GM15510 (cell line): Measurements from ENCODE around the gene IDH1.

Experiments
- POLR2A ChIP-seq: IDR thresholded peaks from 3 replicates; pipeline ENCODE4 v1.6.1; 2011; ENCODE audit warnings: borderline replicate concordance; ENCODE audit not compliant: insufficient read length; ENCODE audit errors: extremely low read depth

IDH1 gene

GRCh38 chr2:208254871-208255556 is at the start of gene IDH1:
Gene IDH1 (minus strand): TSS chr2:208255071. CDS start chr2:208251551, 3,520 bp downstream.
- TF ChIP-seq POLR2A: peak; percentile 62

- no peak for TF ChIP-seq POLR2A
Measured at GRCh38 chr2:208304157-208304556, 49.3 kb upstream of the IDH1 start.

- TF ChIP-seq POLR2A: no peak
Measured at GRCh38 chr2:208300847-208301618, 46.2 kb upstream of the IDH1 start.

- no peak for TF ChIP-seq POLR2A
Measured at GRCh38 chr2:208297961-208298360, 43.1 kb upstream of the IDH1 start.

- TF ChIP-seq POLR2A: no peak
Measured at GRCh38 chr2:208296610-208297009, 41.7 kb upstream of the IDH1 start.

GRCh38 chr2:208295834-208296233 is 41.0 kb upstream of the IDH1 start:
- no peak for TF ChIP-seq POLR2A

- TF ChIP-seq POLR2A: no peak
Measured at GRCh38 chr2:208294482-208295024, 39.7 kb upstream of the IDH1 start.

- no peak for TF ChIP-seq POLR2A
Measured at GRCh38 chr2:208285853-208286252, 31.0 kb upstream of the IDH1 start.

- TF ChIP-seq POLR2A: no peak
Measured at GRCh38 chr2:208280933-208281332, 26.1 kb upstream of the IDH1 start.

GRCh38 chr2:208280234-208280633 is 25.4 kb upstream of the IDH1 start:
- no peak for TF ChIP-seq POLR2A

- TF ChIP-seq POLR2A: no peak
Measured at GRCh38 chr2:208279236-208279635, 24.4 kb upstream of the IDH1 start.

- TF ChIP-seq POLR2A: no peak
Measured at GRCh38 chr2:208278549-208278948, 23.7 kb upstream of the IDH1 start.

GRCh38 chr2:208274748-208275147 is 19.9 kb upstream of the IDH1 start:
- TF ChIP-seq POLR2A: no peak

GRCh38 chr2:208269091-208269490 is 14.2 kb upstream of the IDH1 start:
- no peak for TF ChIP-seq POLR2A

GRCh38 chr2:208268156-208268952 is 13.5 kb upstream of the IDH1 start:
- no peak for TF ChIP-seq POLR2A

GRCh38 chr2:208266936-208267335 is 12.1 kb upstream of the IDH1 start:
- TF ChIP-seq POLR2A: no peak

- TF ChIP-seq POLR2A: no peak
Measured at GRCh38 chr2:208266553-208266893, 11.7 kb upstream of the IDH1 start.
